ENCODE results near the gene SBK3.
"Not testable (repeated sequence)": the region's sequence is repeated elsewhere in the genome, so short reads cannot be mapped to it uniquely, and the experiment has no call there.

Gene SBK3

DNA sequence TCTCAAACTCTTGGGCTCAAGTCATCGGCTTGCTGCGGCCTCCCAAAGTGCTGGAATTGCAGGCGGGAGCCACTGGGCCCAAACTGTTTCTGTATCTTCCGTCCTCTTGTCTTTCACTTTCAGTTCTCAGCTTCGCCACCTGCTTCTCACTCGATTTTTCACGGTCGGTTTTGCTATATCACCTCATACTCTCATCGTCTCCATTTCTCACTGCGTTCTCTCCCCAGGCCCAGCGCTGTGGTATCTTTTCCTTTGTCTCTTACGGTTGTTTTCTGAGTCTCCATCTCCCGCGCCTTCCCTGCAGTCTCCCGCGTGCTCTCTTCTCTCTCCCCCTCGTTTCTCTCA lies 42.2 kb downstream of the SBK3 start:
- TF ChIP-seq, protein P1, sequence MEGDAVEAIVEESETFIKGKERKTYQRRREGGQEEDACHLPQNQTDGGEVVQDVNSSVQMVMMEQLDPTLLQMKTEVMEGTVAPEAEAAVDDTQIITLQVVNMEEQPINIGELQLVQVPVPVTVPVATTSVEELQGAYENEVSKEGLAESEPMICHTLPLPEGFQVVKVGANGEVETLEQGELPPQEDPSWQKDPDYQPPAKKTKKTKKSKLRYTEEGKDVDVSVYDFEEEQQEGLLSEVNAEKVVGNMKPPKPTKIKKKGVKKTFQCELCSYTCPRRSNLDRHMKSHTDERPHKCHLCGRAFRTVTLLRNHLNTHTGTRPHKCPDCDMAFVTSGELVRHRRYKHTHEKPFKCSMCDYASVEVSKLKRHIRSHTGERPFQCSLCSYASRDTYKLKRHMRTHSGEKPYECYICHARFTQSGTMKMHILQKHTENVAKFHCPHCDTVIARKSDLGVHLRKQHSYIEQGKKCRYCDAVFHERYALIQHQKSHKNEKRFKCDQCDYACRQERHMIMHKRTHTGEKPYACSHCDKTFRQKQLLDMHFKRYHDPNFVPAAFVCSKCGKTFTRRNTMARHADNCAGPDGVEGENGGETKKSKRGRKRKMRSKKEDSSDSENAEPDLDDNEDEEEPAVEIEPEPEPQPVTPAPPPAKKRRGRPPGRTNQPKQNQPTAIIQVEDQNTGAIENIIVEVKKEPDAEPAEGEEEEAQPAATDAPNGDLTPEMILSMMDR (IDR thresholded peaks at IDR 0.05; ENCODE audit: low read depth, low read length): no peak
- DNase-seq (ENCODE audit: extremely low read depth, low read depth): no peak

DNA sequence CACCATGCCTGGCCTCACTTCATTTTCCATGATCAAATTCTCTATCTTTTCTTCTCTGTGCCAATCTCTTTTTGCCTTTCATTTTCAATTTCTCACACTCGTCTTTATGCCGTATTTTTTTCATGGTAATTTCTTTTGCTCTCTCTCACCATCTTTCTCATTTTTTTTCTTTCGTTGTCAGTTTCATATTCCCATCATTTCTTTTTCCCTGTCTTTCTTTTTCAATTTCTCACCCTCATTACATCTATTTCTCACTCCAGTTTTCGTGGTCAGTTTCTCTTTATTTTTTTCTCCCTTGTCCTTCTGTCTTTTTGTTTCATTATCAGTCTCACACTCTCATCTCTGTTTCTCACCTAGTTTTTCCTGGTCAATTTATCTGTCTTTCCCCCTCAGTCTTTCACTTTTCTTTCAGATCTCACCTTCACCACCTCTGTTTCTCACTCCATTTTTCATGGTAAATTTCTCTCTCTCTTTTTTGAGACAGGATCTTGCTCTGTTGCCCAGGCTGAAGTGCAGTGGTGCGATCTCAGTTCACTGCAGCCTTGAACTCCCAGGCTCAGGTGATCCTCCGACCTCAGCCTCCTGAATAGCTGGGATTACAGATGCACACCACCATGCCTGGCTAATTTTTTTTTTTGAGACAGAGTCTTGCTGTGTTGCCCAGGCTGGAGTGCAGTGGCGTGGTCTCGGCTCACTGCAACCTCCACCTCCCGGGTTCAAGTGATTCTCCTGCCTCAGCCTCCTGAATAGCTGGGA lies 43.0 kb downstream of the SBK3 start:
- TF ChIP-seq, protein P1 (IDR thresholded peaks at IDR 0.05; ENCODE audit: low read depth, low read length): no peak
- no peak for DNase-seq (ENCODE audit: extremely low read depth, low read depth)

DNA sequence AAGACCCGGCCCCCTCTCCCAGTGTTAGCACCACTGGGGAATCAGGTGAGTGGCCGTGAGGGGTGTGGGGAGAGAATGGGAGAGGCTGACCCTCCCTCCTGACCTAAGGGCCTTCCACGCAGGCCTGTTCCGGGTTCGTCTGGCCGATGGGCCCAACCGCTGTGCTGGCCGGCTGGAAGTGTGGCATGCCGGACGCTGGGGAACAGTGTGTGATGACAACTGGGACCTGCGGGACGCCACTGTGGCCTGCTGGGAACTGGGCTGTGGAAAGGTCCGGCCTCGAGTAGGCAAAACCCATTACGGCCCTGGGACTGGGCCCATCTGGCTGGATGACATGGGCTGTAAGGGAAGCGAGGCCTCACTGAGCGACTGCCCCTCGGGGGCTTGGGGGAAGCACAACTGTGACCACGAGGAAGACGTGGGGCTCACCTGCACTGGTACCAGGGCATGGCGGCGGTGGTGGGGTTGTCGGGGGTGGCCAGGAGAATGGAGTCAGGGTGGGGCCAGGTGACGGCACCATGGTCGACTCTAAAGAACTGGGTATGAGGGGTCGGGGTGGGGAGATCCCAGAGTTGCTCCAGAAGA lies 44.9 kb downstream of the SBK3 start:
- TF ChIP-seq, protein P1 (IDR thresholded peaks at IDR 0.05; ENCODE audit: low read depth, low read length): no peak
- no peak for DNase-seq (ENCODE audit: extremely low read depth, low read depth)

DNA sequence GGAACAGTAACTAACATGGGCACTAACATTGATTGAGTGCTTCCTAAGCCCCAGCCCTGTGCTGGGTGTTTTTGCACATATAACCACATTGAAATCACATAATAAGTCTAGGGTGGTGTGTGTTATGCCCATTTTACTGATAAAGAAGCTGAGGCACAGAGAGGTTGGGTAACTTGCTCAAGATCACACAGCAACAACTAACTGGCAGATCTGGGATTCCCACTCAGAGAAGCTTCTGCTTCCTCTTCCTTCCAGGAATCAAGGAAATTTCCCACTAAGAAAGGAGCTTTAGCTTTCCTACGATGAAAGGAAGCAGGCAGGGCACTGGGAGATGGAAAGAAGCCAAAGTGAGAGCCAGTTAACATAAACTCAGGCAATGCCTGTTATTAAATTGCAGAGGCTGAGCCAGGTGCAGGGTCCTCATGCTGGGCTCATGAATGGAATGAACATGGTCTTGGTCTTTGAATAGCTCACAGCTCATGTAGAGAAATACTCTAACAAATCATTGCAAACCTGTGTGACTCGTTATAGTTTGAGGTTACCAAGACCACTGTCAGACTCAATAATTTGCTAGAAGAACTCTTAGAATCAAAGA lies 47.0 kb downstream of the SBK3 start:
- no peak for DNase-seq (ENCODE audit: extremely low read depth, low read depth)
- TF ChIP-seq, protein P1 (IDR thresholded peaks at IDR 0.05; ENCODE audit: low read depth, low read length): no peak

DNA sequence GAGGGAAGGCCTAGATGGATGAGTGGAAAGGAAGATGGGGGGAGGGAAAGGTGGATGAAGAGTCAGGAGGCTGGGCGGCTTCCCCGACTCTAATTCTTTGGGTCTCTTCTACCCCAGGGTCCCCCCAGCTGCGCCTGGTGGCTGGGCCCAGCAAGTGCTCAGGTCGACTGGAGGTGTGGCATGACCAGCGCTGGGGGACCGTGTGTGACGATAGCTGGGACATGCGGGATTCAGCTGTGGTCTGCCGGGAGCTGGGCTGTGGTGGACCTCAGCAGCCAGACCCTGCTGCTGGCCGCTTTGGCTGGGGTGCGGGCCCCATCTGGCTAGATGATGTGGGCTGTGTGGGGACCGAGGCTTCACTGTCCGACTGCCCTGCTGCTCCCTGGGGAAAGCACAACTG lies 47.6 kb downstream of the SBK3 start:
- no peak for DNase-seq (ENCODE audit: extremely low read depth, low read depth)
- TF ChIP-seq, protein P1 (IDR thresholded peaks at IDR 0.05; ENCODE audit: low read depth, low read length): no peak

DNA sequence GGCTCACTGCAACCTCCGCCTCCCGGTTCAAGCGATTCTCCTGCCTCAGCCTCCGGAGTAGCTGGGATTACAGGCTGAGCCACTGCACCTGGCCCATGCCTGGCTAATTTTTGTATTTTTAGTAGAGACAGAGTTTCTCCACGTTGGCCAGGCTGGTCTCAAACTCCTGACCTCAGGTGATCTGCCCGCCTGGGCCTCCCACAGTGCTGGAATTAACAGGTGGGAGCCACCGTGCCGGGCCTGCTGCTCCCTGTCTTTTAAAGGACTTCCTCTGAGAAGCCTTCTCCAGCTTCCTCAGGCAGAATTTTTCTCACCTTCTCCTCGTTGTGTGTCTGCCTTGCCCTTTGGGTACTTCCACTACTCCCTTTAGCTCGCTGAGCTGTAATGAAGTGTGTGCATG lies 48.5 kb downstream of the SBK3 start:
- not testable (repeated sequence) for DNase-seq (ENCODE audit: extremely low read depth, low read depth)

DNA sequence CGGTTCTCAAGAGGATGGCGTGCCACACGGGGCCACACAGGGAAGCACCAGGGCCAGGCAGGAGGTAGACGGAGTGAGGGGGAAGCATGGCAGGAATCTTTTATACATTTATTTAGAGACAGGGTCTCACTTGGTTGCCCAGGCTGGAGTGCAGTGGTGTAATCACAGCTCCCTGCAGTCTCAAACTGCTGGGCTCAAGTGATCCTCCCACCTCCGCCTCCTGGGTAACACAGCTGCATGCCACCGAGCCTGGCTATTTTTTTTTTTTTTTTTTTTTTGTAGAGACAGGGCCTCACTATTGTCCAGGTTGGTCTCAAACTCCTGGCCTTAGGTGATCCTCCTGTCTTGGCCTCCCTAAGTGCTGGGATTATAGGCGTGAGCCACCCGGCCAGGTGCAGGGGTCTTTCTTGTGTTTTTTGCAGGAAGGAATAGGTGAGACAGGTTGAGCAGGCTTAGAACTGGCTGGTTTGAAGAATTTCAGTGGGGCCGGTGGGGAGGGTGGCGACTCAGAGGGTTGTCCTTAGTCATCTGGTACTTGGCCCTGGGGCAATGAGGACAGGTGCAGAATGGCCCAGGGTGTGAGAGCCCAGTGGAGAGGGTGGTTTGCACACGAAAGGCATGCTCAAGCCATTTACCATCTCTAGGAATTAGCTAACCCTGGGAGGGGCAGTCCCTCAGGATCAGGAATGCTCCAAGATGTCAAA lies 49.5 kb downstream of the SBK3 start:
- TF ChIP-seq, protein P1 (IDR thresholded peaks at IDR 0.05; ENCODE audit: low read depth, low read length): no peak
- DNase-seq (ENCODE audit: extremely low read depth, low read depth): no peak

Measured in AG09319 (cell line).